A549 (cell line): ENCODE results near the gene DMAC2. TPM values are rescaled to one million over a fixed set of nuclear protein-coding genes. Genes with fewer than 3 reads are reported as not detected.

ENCODE experiments used
- ATAC-seq, 2 experiments: fragments of 200-7000 bp in 1 of 2; fragments of >200 bp in 1 of 2; cut with Nextera tagmentation in 1 of 2; cut with Tn5 transposase in 1 of 2; 3 replicates each; pipeline versions ENCODE4 v1.8.0 to v1.9.1; 2018 to 2020; ENCODE audit warnings: mild to moderate bottlenecking in 1 of 2, moderate library complexity in 1 of 2
- CTCF ChIA-PET: fragments of 300-600 bp; sonication (Branson Sonifier 250); formaldehyde crosslinking; extraction: SDS; loops from one replicate; lab custom pipeline; 2021; ENCODE audit warnings: antibody characterized with exemption, inconsistent platforms; lab: Yijun Ruan, JAX
- POLR2A ChIA-PET: fragments of 350-600 bp; formaldehyde crosslinking; extraction: SDS; loops from one replicate; lab custom pipeline; 2021; ENCODE audit warnings: antibody characterized with exemption, inconsistent platforms; lab: Yijun Ruan, JAX
- DNase-seq, 2 experiments: peaks; one replicate each; pipeline versions ENCODE4 v3.0.0 to v3.0.0-alpha.2; 2011 to 2016; ENCODE audit warnings: low read depth in 1 of 2, low spot score in 1 of 2
- FAIRE-seq: peaks from 2 replicates; lab custom pipeline; 2011; peaks lifted over from hg19 to GRCh38; lab: Jason Lieb, UNC
- H3K27ac ChIP-seq, 2 experiments: fragments of >200 bp; sonication (Bioruptor Twin); formaldehyde crosslinking; 3 replicates each; pipeline ENCODE4 v1.5.1; 2016 to 2017
- H3K4me1 ChIP-seq: fragments of >200 bp; sonication (Bioruptor Twin); formaldehyde crosslinking; 3 replicates; pipeline ENCODE4 v1.6.1; 2016
- H3K4me2 ChIP-seq: fragments of >200 bp; sonication (Bioruptor Twin); formaldehyde crosslinking; 3 replicates; pipeline ENCODE4 v1.6.1; 2016
- H3K4me3 ChIP-seq: fragments of >200 bp; sonication (Bioruptor Twin); formaldehyde crosslinking; 3 replicates; pipeline ENCODE4 v1.5.1; 2016
- H3K9me3 ChIP-seq: fragments of >200 bp; sonication (Bioruptor Twin); formaldehyde crosslinking; 3 replicates; pipeline ENCODE4 v1.6.1; 2016
- BCL3 ChIP-seq: fragments of >200 bp; sonication (Bioruptor Twin); formaldehyde crosslinking; IDR thresholded peaks from 3 replicates; pipeline ENCODE4 v1.6.1; 2016
- CEBPB ChIP-seq, 2 experiments: fragments of >200 bp in 1 of 2; sonication (Bioruptor Twin) in 1 of 2; formaldehyde crosslinking in 1 of 2; IDR thresholded peaks; 2 replicates each; pipeline ENCODE4 v1.6.1; 2012 to 2016
- CHD2 ChIP-seq: fragments of 150-350 bp; IDR thresholded peaks from 2 replicates; pipeline ENCODE4 v1.6.1; 2014; ENCODE audit warnings: low read length; ENCODE audit not compliant: partially characterized antibody
- EHMT2 ChIP-seq: fragments of 200-600 bp; sonication (generic); IDR thresholded peaks from 2 replicates; pipeline ENCODE4 v1.6.1; 2016; ENCODE audit warnings: antibody characterized with exemption, low read depth, mild to moderate bottlenecking, moderate library complexity
- EP300 ChIP-seq, 2 experiments: fragments of >200 bp; sonication (Bioruptor Twin); formaldehyde crosslinking; IDR thresholded peaks; 2 replicates in 1 of 2; 3 replicates in 1 of 2; pipeline ENCODE4 v1.6.1; 2016 to 2017
- HES2 ChIP-seq: fragments of >200 bp; sonication (Bioruptor Twin); formaldehyde crosslinking; IDR thresholded peaks from 2 replicates; pipeline ENCODE4 v1.6.1; 2016
- MAZ ChIP-seq: fragments of 150-350 bp; IDR thresholded peaks from 2 replicates; pipeline ENCODE4 v1.6.1; 2014; ENCODE audit warnings: antibody characterized with exemption, low read depth, low read length, borderline replicate concordance
- NFE2L2 ChIP-seq: fragments of 150-350 bp; conservative IDR thresholded peaks from 2 replicates; pipeline ENCODE4 v1.6.1; 2014; ENCODE audit warnings: low read length
- NR3C1 ChIP-seq: fragments of >200 bp; sonication (Bioruptor Twin); formaldehyde crosslinking; IDR thresholded peaks from 3 replicates; pipeline ENCODE4 v1.6.1; 2017
- PBX3 ChIP-seq: IDR thresholded peaks from 2 replicates; pipeline ENCODE4 v1.6.1; 2012
- RCOR1 ChIP-seq: fragments of 150-350 bp; IDR thresholded peaks from 2 replicates; pipeline ENCODE4 v1.6.1; 2014; ENCODE audit warnings: antibody characterized with exemption, low read length, low read depth
- REST ChIP-seq: fragments of 200-600 bp; sonication (generic); IDR thresholded peaks from 2 replicates; pipeline ENCODE4 v1.6.1; 2016; ENCODE audit warnings: antibody characterized with exemption, mild to moderate bottlenecking, moderate library complexity
- RNF2 ChIP-seq: fragments of 200-600 bp; sonication (generic); IDR thresholded peaks from 2 replicates; pipeline ENCODE4 v1.6.1; 2016; ENCODE audit warnings: low read depth, mild to moderate bottlenecking, antibody characterized with exemption, moderate library complexity, borderline replicate concordance
- ZC3H11A ChIP-seq: fragments of 450-650 bp; IDR thresholded peaks from 2 replicates; pipeline ENCODE4 v1.6.1; 2014; ENCODE audit warnings: antibody characterized with exemption, mild to moderate bottlenecking
- ZFP36 ChIP-seq: fragments of 450-650 bp; IDR thresholded peaks from 2 replicates; pipeline ENCODE4 v1.6.1; 2014; ENCODE audit warnings: borderline replicate concordance; ENCODE audit not compliant: partially characterized antibody
- ZSCAN20 ChIP-seq: fragments of 250-450 bp; sonication (Bioruptor Pico); IDR thresholded peaks from 2 replicates; pipeline ENCODE4 v1.8.0; 2022; ENCODE audit warnings: mild to moderate bottlenecking, moderate library complexity
- WGBS: methylation state at CpG from one replicate; pipeline ENCODE4 v1.1.6; 2017; ENCODE audit errors: missing lambda C conversion rate; 5-methylcytosine and 5-hydroxymethylcytosine counted together
- polyA plus RNA-seq, 4 experiments: library from polyadenylated mRNA; depleted of rRNA in 3 of 4; stranded (reverse); fragments of >200 nt; fragmentation: RNase III in 1 of 4; extraction: RNeasy Plus Mini Kit Qiagen cat#74134 plus additional on column Dnase treatment in 1 of 4; gene quantifications; 2 replicates in 3 of 4; 3 replicates in 1 of 4; pipeline ENCODE4 v1.2.3, GENCODE V29; 2011 to 2017
- TF ChIP-seq, protein P1 (sequence below): fragments of 250-450 bp; sonication (Bioruptor Pico); IDR thresholded peaks from 2 replicates; pipeline ENCODE4 v1.5.0; 2020; ENCODE audit warnings: low read depth, mild to moderate bottlenecking, moderate library complexity
- TF ChIP-seq, protein P2 (sequence below): fragments of 150-350 bp; IDR thresholded peaks from 2 replicates; pipeline ENCODE4 v1.6.1; 2014; ENCODE audit warnings: low read depth, mild to moderate bottlenecking, low read length
- TF ChIP-seq, protein P3 (sequence below): fragments of >200 bp; sonication (Bioruptor Twin); formaldehyde crosslinking; IDR thresholded peaks from 3 replicates; pipeline ENCODE4 v1.5.1; 2016

The DMAC2 gene
- polyA plus RNA-seq, 2 of the 4 experiments (the other 2 are of a cell fraction), result 132 to 155 TPM

- no peak for FAIRE-seq
- H3K9me3 ChIP-seq, result no peaks in the 10 kb centered on the region
- no peak for DNase-seq
- H3K4me3 ChIP-seq, result no peak overlapping the region
- POLR2A ChIA-PET, result interaction anchor here (1.4 kb wide), 1 partner anchor 46 kb away, joined by 5 read pairs; the partner anchor contains the start of gene DMAC2
- CTCF ChIA-PET, result interaction anchor here (0.6 to 3.1 kb wide), 10 partner anchors 11 to 428 kb away, joined by 3 to 15 read pairs (median 4); partner anchors contain the start of genes TGFB1 and TMEM91
- no peak for ATAC-seq
- 89% methylated on average over 12 of the region's 12 CpGs for WGBS
- H3K4me2 ChIP-seq, result no peak overlapping the region
- TF ChIP-seq RNF2 (no peak), HES2 (no peak), NFE2L2 (no peak), ZSCAN20 (CRISPR knock-in tag) (no peak)
- no peak overlapping the region for H3K27ac ChIP-seq
- peaks cover 11% of the 10 kb centered on the region; the same call in 2 of the 3 replicates for H3K4me1 ChIP-seq
These were observed 46.9 kb downstream of the DMAC2 start for GRCh38 chr19:41392775-41393174.

- ChIA-PET POLR2A (interaction anchor here (1.4 kb wide), 1 partner anchor 48 kb away, joined by 3 read pairs; no protein-coding TSS in a partner anchor), CTCF (interaction anchor here (1.9 to 2.2 kb wide), 2 partner anchors 11 to 13 kb away, joined by 7 to 10 read pairs; no protein-coding TSS in a partner anchor)
- DNase-seq (no peak), FAIRE-seq (no peak), ATAC-seq (no peak)
- Histone ChIP-seq H3K4me2 (no peak overlapping the region), H3K27ac (no peak overlapping the region), H3K4me3 (no peak overlapping the region), H3K4me1 (peaks cover 11% of the 10 kb centered on the region; the same call in 2 of the 3 replicates), H3K9me3 (no peaks in the 10 kb centered on the region)
- TF ChIP-seq ZFP36 (peak; percentile 89), EHMT2 (no peak), RCOR1 (no peak), HES2 (no peak), CHD2 (no peak), ZC3H11A (no peak), EP300 (IDR thresholded peaks at IDR 0.05) (no peak)
- TF ChIP-seq, protein P1, sequence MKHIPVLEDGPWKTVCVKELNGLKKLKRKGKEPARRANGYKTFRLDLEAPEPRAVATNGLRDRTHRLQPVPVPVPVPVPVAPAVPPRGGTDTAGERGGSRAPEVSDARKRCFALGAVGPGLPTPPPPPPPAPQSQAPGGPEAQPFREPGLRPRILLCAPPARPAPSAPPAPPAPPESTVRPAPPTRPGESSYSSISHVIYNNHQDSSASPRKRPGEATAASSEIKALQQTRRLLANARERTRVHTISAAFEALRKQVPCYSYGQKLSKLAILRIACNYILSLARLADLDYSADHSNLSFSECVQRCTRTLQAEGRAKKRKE, result no peak
- 86% methylated on average over 11 of the region's 11 CpGs for WGBS
These were observed 48.1 kb downstream of the DMAC2 start for GRCh38 chr19:41391618-41392017.

DNA sequence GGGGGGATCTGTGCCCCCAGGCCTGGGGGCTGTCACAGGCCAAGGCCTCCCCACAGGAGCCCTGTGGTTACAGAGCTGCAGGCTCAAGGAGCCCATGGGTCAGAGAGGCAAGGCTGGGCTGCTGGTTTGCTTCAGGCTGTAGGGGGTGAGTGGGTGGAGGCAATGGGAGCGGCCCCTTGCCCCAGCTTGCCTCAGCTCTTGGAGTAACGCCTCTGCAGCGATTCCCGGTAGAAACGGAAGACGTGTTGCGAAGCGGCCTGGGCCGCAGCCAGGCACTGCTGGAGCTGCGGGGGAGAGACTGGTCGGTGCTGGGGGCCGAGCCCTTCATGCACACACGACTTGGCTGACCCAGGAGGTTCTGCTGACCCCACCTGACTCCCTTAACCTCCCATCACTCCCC, 53.3 kb downstream of the DMAC2 start:
- TF ChIP-seq PBX3, result no peak
- TF ChIP-seq BCL3, result no peak
- TF ChIP-seq REST, result no peak
- no peak for TF ChIP-seq MAZ
- no peak for TF ChIP-seq CEBPB (IDR thresholded peaks at IDR 0.05)
- TF ChIP-seq NR3C1, result no peak
- TF ChIP-seq, protein P2, sequence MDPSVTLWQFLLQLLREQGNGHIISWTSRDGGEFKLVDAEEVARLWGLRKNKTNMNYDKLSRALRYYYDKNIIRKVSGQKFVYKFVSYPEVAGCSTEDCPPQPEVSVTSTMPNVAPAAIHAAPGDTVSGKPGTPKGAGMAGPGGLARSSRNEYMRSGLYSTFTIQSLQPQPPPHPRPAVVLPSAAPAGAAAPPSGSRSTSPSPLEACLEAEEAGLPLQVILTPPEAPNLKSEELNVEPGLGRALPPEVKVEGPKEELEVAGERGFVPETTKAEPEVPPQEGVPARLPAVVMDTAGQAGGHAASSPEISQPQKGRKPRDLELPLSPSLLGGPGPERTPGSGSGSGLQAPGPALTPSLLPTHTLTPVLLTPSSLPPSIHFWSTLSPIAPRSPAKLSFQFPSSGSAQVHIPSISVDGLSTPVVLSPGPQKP, result no peak
- TF ChIP-seq, protein P3, sequence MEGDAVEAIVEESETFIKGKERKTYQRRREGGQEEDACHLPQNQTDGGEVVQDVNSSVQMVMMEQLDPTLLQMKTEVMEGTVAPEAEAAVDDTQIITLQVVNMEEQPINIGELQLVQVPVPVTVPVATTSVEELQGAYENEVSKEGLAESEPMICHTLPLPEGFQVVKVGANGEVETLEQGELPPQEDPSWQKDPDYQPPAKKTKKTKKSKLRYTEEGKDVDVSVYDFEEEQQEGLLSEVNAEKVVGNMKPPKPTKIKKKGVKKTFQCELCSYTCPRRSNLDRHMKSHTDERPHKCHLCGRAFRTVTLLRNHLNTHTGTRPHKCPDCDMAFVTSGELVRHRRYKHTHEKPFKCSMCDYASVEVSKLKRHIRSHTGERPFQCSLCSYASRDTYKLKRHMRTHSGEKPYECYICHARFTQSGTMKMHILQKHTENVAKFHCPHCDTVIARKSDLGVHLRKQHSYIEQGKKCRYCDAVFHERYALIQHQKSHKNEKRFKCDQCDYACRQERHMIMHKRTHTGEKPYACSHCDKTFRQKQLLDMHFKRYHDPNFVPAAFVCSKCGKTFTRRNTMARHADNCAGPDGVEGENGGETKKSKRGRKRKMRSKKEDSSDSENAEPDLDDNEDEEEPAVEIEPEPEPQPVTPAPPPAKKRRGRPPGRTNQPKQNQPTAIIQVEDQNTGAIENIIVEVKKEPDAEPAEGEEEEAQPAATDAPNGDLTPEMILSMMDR, result no peak
- no peak for DNase-seq

More for the DNA sequence above, 53.3 kb downstream of the DMAC2 start:
- no peak overlapping the region for H3K27ac ChIP-seq
- H3K4me3 ChIP-seq, result no peak overlapping the region
- 93% methylated on average over 13 of the region's 13 CpGs for WGBS
- FAIRE-seq (no peak), ATAC-seq (peak in 1 of 2 experiments; percentile 27; a peak in 1 of 6 replicates)
- no peaks in the 10 kb centered on the region for H3K9me3 ChIP-seq
- CTCF ChIA-PET, result interaction anchor here (0.6 to 2.1 kb wide), 10 partner anchors 12 to 993 kb away, joined by 3 to 5 read pairs (median 4); no protein-coding TSS in a partner anchor
- no peak overlapping the region for H3K4me2 ChIP-seq
- H3K4me1 ChIP-seq, result no peaks in the 10 kb centered on the region
- POLR2A ChIA-PET, result interaction anchor here (2.5 to 2.8 kb wide), 2 partner anchors 23 to 53 kb away, joined by 10 to 12 read pairs; partner anchors contain the start of genes B9D2 and DMAC2
